Measurements from ENCODE around the gene MED12L.

Gene MED12L

DNA sequence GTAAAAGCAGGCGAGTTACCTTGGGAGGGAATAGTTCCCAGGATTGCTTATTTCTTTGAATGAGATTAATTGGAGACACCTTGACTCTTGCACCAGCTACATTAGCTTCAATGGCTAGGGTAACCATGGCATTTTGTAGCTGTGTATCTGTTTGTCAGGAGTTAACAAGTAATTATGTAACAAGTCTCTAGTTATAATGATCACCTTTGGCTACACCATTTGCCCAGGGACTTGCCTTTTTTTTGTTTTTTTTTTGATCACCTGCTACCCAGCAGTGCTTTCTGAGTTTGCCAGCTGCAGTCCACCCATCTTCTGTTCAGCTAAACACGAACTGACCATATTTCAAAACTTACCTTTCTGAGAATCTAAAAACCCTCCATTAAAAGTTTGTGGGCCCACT lies 2.2 kb downstream of the MED12L start:
- no peak for DNase-seq (ENCODE audit: low spot score)
- in situ Hi-C loops (cut with MboI; ENCODE audit: low sequenced_read_pairs, unreplicated experiment) = no loop called here
- TF ChIP-seq, protein P1, sequence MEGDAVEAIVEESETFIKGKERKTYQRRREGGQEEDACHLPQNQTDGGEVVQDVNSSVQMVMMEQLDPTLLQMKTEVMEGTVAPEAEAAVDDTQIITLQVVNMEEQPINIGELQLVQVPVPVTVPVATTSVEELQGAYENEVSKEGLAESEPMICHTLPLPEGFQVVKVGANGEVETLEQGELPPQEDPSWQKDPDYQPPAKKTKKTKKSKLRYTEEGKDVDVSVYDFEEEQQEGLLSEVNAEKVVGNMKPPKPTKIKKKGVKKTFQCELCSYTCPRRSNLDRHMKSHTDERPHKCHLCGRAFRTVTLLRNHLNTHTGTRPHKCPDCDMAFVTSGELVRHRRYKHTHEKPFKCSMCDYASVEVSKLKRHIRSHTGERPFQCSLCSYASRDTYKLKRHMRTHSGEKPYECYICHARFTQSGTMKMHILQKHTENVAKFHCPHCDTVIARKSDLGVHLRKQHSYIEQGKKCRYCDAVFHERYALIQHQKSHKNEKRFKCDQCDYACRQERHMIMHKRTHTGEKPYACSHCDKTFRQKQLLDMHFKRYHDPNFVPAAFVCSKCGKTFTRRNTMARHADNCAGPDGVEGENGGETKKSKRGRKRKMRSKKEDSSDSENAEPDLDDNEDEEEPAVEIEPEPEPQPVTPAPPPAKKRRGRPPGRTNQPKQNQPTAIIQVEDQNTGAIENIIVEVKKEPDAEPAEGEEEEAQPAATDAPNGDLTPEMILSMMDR (IDR thresholded peaks at IDR 0.05; ENCODE audit: borderline replicate concordance, control extremely low read depth, extremely low read depth, insufficient read depth, missing control alignments) = no peak

DNA sequence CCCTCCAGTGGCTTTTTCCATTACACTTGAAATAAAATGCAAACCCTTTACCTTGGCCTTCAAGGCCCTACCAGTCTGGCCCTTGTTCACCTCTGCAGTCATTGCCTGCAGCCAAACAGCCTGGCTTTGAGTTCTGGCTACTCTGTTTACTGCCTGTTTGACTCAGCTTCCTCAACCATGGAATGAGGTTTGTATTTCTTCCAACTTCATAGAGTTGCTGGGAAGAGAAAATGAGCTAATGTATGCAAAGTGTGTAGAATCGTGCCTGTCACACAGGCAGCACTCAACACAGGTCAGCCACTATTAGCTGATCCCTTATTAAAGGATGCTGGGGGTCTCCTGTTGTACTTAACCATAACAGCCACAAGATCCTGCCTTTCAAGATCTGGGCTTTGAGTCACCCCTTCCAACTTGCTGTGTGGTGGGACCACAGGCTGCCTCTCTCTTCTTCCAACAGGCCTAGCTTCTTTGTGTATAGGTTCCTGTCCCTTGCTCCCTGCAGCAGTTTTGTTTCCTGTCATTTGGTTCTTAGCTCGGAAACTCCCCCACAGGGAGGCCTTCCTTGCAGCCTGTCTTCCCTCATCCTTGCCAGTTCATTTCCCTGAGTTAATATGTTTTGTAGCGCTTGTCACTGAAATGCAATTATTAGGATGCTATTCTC lies 6.4 kb downstream of the MED12L start:
- in situ Hi-C loops (cut with MboI; ENCODE audit: low sequenced_read_pairs, unreplicated experiment) = no loop called here
- no peak for DNase-seq (ENCODE audit: low spot score)

DNA sequence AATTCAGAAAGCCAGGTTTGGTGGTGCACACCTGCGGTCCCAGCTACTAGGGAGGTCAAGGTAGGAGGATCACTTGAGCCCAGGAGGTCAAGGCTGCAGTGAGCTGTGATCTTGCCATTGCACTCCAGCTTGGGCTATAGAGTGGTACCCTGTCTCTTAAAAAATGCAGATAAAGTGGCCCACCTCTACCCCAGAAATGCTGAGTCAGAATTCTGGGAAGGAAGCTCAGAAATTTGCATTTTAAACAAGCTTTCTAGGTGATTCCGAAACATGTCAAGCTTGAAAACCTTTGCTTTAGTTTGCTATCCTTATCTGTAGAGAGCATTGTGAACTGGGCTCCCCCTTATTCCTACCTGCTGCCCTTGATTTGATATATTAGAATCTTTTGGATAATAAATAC lies 7.7 kb downstream of the MED12L start:
- no peak for DNase-seq (ENCODE audit: low spot score)
- in situ Hi-C loops (cut with MboI; ENCODE audit: low sequenced_read_pairs, unreplicated experiment) = no loop called here
- TF ChIP-seq, protein P1 (IDR thresholded peaks at IDR 0.05; ENCODE audit: borderline replicate concordance, control extremely low read depth, extremely low read depth, insufficient read depth, missing control alignments) = no peak

More for the DNA sequence above, 6.4 kb downstream of the MED12L start:
- TF ChIP-seq, protein P1 (IDR thresholded peaks at IDR 0.05; ENCODE audit: borderline replicate concordance, control extremely low read depth, extremely low read depth, insufficient read depth, missing control alignments) = no peak

DNA sequence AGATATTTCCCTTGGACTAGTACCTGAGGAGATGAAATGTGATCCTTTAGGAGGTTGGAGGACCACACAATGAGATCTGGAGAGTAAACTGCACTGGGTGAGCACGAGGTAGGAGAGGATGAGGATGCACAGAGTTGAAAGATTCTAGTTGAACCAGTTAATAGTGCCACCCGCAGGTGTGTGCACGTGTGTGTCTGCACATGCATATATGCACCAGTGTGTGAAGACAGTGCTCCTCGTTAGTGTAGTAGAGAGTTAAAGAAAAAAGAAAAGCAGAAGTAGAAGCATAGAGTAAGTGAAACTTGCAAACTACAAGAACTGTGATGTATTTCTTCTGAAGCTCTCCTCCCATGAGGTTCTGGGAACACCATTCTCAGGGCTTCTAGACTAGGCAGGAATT lies 8.4 kb downstream of the MED12L start:
- in situ Hi-C loops (cut with MboI; ENCODE audit: low sequenced_read_pairs, unreplicated experiment) = no loop called here
- TF ChIP-seq, protein P1 (IDR thresholded peaks at IDR 0.05; ENCODE audit: borderline replicate concordance, control extremely low read depth, extremely low read depth, insufficient read depth, missing control alignments) = no peak
- DNase-seq (ENCODE audit: low spot score) = no peak

DNA sequence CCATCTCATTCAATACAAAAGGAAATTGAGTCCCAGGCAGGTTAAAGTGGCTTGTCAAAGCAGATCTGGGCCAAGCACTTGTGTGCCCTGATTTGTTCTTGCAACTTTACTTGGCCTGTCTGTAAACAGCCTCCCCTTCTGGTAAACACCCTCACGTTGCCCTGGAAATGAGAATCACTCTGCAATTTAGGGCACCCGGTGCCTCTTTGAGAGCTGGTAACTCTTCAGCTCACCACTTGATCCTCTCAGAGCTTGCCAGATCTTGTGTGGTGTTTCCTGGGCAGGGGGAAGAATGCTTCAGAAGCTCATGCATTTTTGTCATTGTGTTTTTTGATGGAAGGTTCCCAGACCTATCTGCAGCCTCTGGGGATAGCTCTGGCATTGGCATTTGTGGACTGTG lies 11.3 kb downstream of the MED12L start:
- in situ Hi-C loops (cut with MboI; ENCODE audit: low sequenced_read_pairs, unreplicated experiment) = no loop called here
- DNase-seq (ENCODE audit: low spot score) = no peak
- TF ChIP-seq, protein P1 (IDR thresholded peaks at IDR 0.05; ENCODE audit: borderline replicate concordance, control extremely low read depth, extremely low read depth, insufficient read depth, missing control alignments) = no peak

DNA sequence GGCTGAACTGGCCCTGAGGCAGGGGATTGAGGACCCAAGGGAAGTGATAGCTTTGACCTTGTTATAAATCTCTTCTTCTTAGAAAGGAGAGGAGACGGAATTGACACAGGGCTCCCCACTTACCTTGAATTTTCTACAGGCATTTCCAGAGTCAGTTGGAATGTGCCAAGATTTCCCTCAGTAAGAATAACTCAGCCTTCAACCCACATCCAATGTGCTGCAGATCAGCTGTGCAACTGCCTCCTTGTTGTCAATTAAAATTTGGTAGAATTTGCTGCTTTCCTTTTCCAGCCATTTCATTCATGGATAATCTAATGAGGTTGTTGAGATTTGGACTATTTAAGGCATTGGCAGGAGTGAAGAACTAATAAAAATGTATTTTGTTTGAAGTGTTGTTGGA lies 14.6 kb downstream of the MED12L start:
- in situ Hi-C loops (cut with MboI; ENCODE audit: low sequenced_read_pairs, unreplicated experiment) = no loop called here

More for the DNA sequence above, 14.6 kb downstream of the MED12L start:
- no peak for DNase-seq (ENCODE audit: low spot score)
- TF ChIP-seq, protein P1 (IDR thresholded peaks at IDR 0.05; ENCODE audit: borderline replicate concordance, control extremely low read depth, extremely low read depth, insufficient read depth, missing control alignments) = no peak
